NCI-H2029 treated with DMSO at 0.1 percent for 48 hours (cell line): Measurements from ENCODE around the gene CUEDC1.

Experiments
- DNase-seq: peaks from one replicate; lab custom pipeline; 2025; lab: John Stamatoyannopoulos, UW

Gene CUEDC1

GRCh38 chr17:57955183-57955931 is at the start of gene CUEDC1:
Gene CUEDC1, minus strand, starts transcription at chr17:57955412. Its CDS starts 69,848 bp downstream, at chr17:57885564.
- no peak for DNase-seq

DNA sequence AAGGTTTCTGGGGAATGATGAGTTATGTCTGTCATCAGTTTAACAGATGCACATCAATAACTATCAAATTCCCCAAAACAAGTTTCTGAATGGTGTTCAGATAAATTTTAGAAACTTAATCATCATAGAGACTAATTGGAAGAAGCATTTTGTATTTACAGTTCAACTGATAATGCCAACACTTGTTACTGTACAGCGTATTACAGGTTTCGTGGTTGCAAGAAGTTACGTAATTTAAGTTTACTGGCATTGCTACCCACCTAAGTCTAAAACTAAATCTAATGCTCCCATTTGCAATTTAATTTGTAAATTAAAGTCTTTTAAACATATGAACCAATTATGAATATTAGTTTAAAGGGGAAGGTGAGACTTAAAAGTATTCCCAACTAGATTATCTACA is 48.8 kb upstream of the CUEDC1 start:
- no peak for DNase-seq

DNA sequence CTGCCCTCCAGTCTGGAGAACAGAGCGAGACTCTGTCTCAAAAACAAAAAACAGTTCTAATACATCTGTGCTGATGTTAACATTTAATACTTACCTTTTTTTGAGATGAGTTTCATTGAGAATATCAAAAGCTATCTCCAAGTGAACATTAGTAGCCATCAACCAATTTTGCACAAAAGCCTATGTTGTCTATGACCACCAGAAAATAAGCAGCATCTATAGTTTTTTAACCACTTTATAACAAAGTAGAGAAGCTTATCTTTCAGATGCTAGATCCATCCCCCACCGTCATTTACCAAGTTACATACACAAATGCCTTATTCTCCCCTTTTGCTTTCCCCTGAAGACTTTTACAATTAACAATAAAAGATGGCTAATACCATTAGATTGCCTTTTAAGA is 47.8 kb upstream of the CUEDC1 start:
- DNase-seq = no peak

GRCh38 chr17:58002154-58002948 is 47.1 kb upstream of the CUEDC1 start:
- DNase-seq = no peak

DNA sequence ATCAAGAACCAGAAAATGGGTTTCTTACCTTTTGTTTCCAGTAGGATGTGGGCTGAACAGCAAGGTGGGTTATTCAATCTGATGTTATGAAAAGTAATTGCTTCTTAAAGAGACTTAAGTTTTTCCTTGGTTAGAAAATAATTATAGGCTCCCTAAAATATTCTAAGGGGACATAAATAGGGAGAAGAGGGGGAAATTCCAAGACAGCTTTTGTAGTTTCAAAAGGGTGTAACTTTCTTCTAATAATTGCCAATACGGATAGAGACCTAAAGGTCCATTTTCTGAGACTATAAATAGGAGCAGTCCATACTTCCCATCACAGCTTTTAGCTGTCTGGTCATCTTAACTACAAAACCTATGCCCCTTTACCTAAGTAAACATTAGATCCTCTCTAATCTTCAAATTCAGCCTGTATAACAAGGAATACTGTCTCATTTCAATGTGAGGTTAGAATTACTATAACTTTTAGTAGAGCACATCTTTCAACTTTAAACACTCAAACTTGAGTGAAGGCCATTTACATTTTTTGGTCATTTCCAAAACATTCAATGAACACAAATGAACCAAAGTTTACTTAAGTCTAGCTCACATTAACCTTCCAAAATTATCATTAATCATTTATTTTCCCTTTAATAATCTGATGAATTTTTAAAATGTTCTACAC is 46.4 kb upstream of the CUEDC1 start:
- DNase-seq = no peak

- DNase-seq = peak; percentile 56
Observed at GRCh38 chr17:57999496-58000017, 44.3 kb upstream of the CUEDC1 start.

DNA sequence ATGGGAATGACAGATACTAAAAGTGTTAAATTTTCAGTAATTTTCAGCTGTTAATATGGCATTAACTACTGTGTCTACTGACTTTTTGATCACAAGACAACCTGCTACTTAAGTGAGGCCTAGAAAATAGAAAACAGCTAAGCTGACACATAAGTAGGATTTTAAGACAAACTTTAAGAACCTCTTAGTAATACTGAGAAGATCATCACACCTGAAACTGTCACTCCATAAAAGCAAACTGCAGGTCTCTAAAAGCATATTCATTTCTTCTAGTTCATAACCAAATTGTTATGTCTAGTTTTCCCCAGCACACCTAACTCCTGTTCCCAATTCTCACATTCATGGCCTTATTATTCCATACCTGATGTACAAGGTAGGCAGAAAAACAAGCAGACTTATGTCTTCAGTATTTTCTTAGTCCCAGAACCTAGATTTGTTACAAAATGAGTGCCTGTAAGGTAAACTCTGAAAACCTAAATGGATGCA is 43.8 kb upstream of the CUEDC1 start:
- no peak for DNase-seq

GRCh38 chr17:57997085-57997809 is 42.0 kb upstream of the CUEDC1 start:
- DNase-seq = no peak

GRCh38 chr17:57995076-57995956 is 40.1 kb upstream of the CUEDC1 start:
- peak; percentile 21 for DNase-seq

- DNase-seq = no peak
Observed at GRCh38 chr17:57994436-57994835, 39.2 kb upstream of the CUEDC1 start.

DNA sequence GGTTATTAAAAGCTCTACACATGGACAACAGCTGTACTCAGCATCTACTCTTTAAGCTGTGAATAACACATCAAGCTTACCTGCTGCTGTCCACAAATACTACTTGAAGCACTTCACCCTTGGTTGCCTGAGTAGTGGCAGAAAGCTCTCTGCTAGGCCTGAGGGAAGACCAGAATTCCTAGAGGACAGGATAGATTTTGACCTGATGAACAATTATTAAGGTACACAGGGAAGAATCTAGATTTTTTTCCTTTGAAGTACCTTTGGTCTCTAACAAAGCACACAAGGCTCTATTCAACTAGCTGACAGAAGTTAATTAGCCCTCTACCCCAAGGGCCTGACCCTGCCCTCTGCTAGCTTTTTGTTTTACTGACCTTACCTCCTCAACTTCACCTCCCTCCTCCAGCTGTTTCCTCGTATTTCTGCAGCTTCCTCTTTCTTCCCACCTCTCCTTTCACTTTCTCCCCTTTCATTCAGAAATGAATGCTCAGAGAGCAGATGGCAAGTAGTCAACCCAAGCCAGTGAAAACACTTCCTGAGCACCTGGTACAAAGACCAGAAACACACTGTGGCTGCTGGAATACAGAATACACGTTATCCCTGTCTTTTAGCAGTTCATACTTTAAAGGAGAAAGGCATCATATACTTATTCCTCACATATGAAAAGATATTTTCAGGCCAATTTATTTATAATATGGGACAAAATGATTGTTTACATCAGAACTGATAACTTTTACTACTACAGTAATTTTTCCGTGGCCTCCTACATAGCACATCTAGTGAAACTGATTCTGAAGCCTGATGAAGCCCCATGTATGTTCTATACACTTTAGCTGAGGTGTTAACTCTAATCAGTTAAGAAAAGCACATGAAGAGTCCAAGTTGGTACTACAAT is 38.5 kb upstream of the CUEDC1 start:
- DNase-seq = peak; percentile 65

- no peak for DNase-seq
Observed at GRCh38 chr17:57991537-57991936, 36.3 kb upstream of the CUEDC1 start.

DNA sequence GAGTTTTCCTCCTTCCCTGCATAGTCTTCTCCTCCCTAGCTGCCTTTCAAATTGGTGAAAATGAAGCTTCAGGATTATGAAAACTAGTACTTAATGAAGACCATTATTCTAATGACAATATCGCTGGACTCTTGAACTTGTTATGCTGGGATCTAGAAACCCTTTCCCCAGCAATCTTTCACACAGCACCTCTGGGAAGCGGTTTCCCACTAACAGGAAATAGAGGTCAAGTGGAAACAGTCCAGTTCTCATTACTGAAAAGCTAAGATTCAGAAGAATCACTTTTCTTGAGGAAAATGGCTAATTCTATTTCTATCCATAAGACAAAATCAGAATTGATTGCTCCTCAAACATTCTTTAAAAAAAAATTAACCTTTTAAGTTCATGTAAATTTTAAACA is 34.8 kb upstream of the CUEDC1 start:
- DNase-seq = no peak

DNA sequence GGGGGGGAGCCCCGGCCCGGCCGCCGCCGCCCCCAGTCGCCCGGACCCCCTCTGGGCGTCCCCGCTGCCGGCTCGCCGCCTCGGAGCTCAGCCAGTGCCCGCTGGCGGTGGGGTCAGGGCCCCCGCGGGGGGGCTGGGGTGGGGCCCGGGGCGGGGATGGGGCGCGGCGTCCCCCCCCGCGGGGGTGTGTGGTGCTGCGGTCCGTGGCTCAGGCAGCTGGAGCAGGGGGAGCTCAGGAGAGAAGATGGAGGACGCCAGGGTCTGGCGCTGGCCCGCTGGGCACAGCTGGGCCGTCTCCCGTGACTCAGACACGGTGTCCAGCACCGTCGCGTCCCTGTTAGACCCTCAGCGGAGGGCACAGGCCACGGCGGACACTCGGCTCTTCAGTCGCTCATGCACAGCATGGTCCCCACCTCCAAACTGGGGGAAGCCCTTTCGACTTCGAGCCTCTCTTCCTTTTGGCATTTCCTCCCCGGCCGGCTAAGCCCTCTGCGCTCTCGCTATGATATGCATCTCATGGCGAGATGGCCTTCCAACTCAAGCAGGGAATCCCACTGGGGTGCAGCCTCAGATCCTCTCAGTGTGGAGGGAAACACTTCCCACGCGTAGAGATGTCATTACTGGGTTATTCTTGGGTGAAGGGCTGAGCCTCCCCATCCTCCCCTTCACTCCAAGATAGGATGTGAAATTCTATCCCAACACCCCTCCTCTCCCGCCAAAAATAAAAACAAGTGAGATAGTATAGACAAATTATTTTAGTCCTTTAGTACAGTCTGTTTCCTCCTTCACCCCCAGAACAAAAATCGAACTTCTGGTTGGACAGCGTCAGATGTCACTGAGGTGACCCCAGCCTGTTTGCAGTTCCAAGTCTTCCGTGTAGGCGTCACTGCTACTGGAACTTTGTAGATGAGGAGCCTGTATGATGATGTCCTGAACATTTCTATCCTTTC is 33.4 kb upstream of the CUEDC1 start:
- no peak for DNase-seq

- DNase-seq = no peak
Observed at GRCh38 chr17:57987581-57988300, 32.5 kb upstream of the CUEDC1 start, which contains the start of gene VEZF1. Gene VEZF1, minus strand, starts transcription at chr17:57988254. Its CDS starts 143 bp downstream, at chr17:57988111.

DNA sequence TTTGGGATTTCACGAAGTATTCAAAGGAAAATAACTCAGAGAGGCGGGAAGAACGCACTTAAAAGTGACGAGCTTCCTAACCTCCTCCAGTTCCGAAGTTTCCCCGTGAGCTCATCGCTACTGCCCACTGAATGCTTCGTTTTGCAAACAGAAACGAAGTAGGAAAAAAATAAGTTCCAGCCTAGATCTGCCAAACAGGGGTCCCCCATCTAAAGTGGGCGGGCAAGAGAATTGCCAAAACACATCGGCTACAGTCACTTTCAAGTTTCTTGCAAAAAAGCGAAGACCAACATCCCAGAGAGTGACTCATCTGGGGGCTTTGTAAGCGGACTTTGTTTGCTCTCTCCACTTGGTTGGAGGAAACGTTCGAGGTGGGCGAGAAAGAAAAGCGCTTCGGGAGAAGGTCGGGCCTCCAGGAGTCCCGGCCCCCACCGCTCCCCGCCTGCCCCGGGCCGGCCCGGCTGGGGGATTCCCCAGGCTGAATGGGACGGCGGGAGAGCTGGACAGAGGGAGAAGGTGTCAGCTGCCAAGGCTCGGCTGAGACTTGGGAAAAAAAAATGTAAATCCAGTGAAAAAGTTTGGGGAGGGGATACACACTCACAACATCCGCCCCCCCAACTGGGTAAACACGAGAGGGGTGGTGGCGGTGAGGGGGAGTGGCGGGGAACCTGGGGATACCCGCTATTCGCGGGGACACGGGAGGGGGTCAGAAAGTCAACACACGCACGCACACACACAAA is 31.8 kb upstream of the CUEDC1 start:
- DNase-seq = no peak

GRCh38 chr17:57985675-57985974 is 30.4 kb upstream of the CUEDC1 start:
- DNase-seq = no peak
